Measurements from ENCODE around the gene PTK7. TPM values are rescaled to one million over a fixed set of nuclear protein-coding genes. Genes with fewer than 3 reads are reported as not detected.

PTK7 gene
- total RNA-seq, 1 experiment from 2014 or later, result 48.1 TPM

GRCh38 chr6:43076464-43077332 lies 584 bp downstream of the PTK7 start:
- BruUV-seq (replicated peaks), result TSS peak; percentile 46
- H2AFZ ChIP-seq (ENCODE audit: low read length), result peak overlapping the region; percentile 93
- CTCF ChIA-PET, result interaction anchor here (1.4 kb wide), 1 partner anchor 67 kb away, joined by 3 read pairs; no protein-coding TSS in a partner anchor

GRCh38 chr6:43077333-43077809 lies 1.3 kb downstream of the PTK7 start:
- H3K36me3 ChIP-seq (ENCODE audit: low read depth, low read length), result no peaks in the 10 kb centered on the region
- no peaks in the 10 kb centered on the region for H3K9me3 ChIP-seq (ENCODE audit: low read length)
- peak overlapping the region; percentile 87 for H3K4me3 ChIP-seq (ENCODE audit: low read length)
- CTCF ChIA-PET, result no interaction called here
- no peaks in the 10 kb centered on the region for H4K20me1 ChIP-seq (ENCODE audit: low read length)
- intact Hi-C loops (cut with micrococcal nuclease), result no loop called here
- ATAC-seq, result no peak; the same call in 1 of the 2 replicates
- no peak for TF ChIP-seq EZH2phosphoT487 (IDR thresholded peaks at IDR 0.05; ENCODE audit: borderline replicate concordance, low read length)
- TF ChIP-seq EZH2 (IDR thresholded peaks at IDR 0.05; ENCODE audit: low read length, unreplicated experiment), result no peak
- peaks cover 52% of the 10 kb centered on the region for H3K79me2 ChIP-seq (ENCODE audit: low read length)
- POLR2A ChIA-PET (ENCODE audit: unreplicated experiment), result no interaction called here
- peak overlapping the region; percentile 93 for H2AFZ ChIP-seq (ENCODE audit: low read length)
- H3F3A ChIP-seq (ENCODE audit: low read length, unreplicated experiment), result no peaks in the 10 kb centered on the region
- H3K4me1 ChIP-seq (ENCODE audit: insufficient read depth, low read length), result peaks cover 10% of the 10 kb centered on the region; the same call in 1 of the 2 replicates
- no TSS peak for BruUV-seq (replicated peaks)
- no peak overlapping the region for H3K27ac ChIP-seq (ENCODE audit: low read length)
- H3K9me2 ChIP-seq (replicated peaks; ENCODE audit: low read length), result no peaks in the 10 kb centered on the region
- no peaks in the 10 kb centered on the region for H3K27me3 ChIP-seq (ENCODE audit: low read length)
- peak overlapping the region; percentile 92 for H3K4me2 ChIP-seq (ENCODE audit: low read length)
- H3K9ac ChIP-seq (ENCODE audit: low read length), result peak overlapping the region; percentile 77
- DNase-seq, result no peak

More at GRCh38 chr6:43076464-43077332, 584 bp downstream of the PTK7 start:
- POLR2A ChIA-PET (ENCODE audit: unreplicated experiment), result interaction anchor here (0.6 kb wide), 1 partner anchor 48 kb away, joined by 4 read pairs; no protein-coding TSS in a partner anchor
- no peaks in the 10 kb centered on the region for H3F3A ChIP-seq (ENCODE audit: low read length, unreplicated experiment)
- no peaks in the 10 kb centered on the region for H3K27me3 ChIP-seq (ENCODE audit: low read length)
- peaks cover 10% of the 10 kb centered on the region; the same call in 1 of the 2 replicates for H3K4me1 ChIP-seq (ENCODE audit: insufficient read depth, low read length)
- H3K4me2 ChIP-seq (ENCODE audit: low read length), result peak overlapping the region; percentile 92
- H3K36me3 ChIP-seq (ENCODE audit: low read depth, low read length), result no peaks in the 10 kb centered on the region
- no peaks in the 10 kb centered on the region for H3K9me3 ChIP-seq (ENCODE audit: low read length)
- no peaks in the 10 kb centered on the region for H4K20me1 ChIP-seq (ENCODE audit: low read length)
- peak overlapping the region; percentile 87 for H3K4me3 ChIP-seq (ENCODE audit: low read length)
- no peak overlapping the region for H3K27ac ChIP-seq (ENCODE audit: low read length)
- peak; percentile 42 for ATAC-seq
- peaks cover 48% of the 10 kb centered on the region for H3K79me2 ChIP-seq (ENCODE audit: low read length)
- H3K9ac ChIP-seq (ENCODE audit: low read length), result peak overlapping the region; percentile 77
- peak; percentile 53 for DNase-seq
- no peaks in the 10 kb centered on the region for H3K9me2 ChIP-seq (replicated peaks; ENCODE audit: low read length)
- intact Hi-C loops (cut with micrococcal nuclease), result no loop called here
- TF ChIP-seq EZH2phosphoT487 (IDR thresholded peaks at IDR 0.05; ENCODE audit: borderline replicate concordance, low read length), result no peak
- TF ChIP-seq CTCF (conservative IDR thresholded peaks at IDR 0.05; ENCODE audit: low read depth, low read length), result no peak
- TF ChIP-seq EZH2 (IDR thresholded peaks at IDR 0.05; ENCODE audit: low read length, unreplicated experiment), result no peak

GRCh38 chr6:43077981-43078511 lies 1.9 kb downstream of the PTK7 start:
- Histone ChIP-seq H3K9me2 (replicated peaks; ENCODE audit: low read length) (no peaks in the 10 kb centered on the region), H3K9me3 (ENCODE audit: low read length) (no peaks in the 10 kb centered on the region), H3K4me1 (ENCODE audit: insufficient read depth, low read length) (peaks cover 10% of the 10 kb centered on the region; the same call in 1 of the 2 replicates), H2AFZ (ENCODE audit: low read length) (no peak overlapping the region), H3K27me3 (ENCODE audit: low read length) (no peaks in the 10 kb centered on the region), H3F3A (ENCODE audit: low read length, unreplicated experiment) (no peaks in the 10 kb centered on the region), H3K4me2 (ENCODE audit: low read length) (peak overlapping the region; percentile 92), H3K79me2 (ENCODE audit: low read length) (peaks cover 59% of the 10 kb centered on the region), H3K9ac (ENCODE audit: low read length) (no peak overlapping the region), H3K27ac (ENCODE audit: low read length) (no peak overlapping the region), H3K4me3 (ENCODE audit: low read length) (peak overlapping the region; percentile 87), H4K20me1 (ENCODE audit: low read length) (no peaks in the 10 kb centered on the region), H3K36me3 (ENCODE audit: low read depth, low read length) (no peaks in the 10 kb centered on the region)
- BruUV-seq (replicated peaks), result no TSS peak
- POLR2A ChIA-PET (ENCODE audit: unreplicated experiment), result no interaction called here
- DNase-seq (no peak), ATAC-seq (no peak)
- CTCF ChIA-PET, result no interaction called here
- intact Hi-C loops (cut with micrococcal nuclease), result no loop called here
- TF ChIP-seq CTCF (conservative IDR thresholded peaks at IDR 0.05; ENCODE audit: low read depth, low read length) (no peak), EZH2phosphoT487 (IDR thresholded peaks at IDR 0.05; ENCODE audit: borderline replicate concordance, low read length) (no peak), EZH2 (IDR thresholded peaks at IDR 0.05; ENCODE audit: low read length, unreplicated experiment) (no peak)
